Smooth muscle cell of bladder (primary cell): ENCODE results near the gene TAF1A. TPM values are rescaled to one million over a fixed set of nuclear protein-coding genes. Genes with fewer than 3 reads are reported as not detected.

Source experiments
- total RNA-seq: library from RNA; depleted of rRNA; stranded (reverse); fragments of >200 nt; gene quantifications from 2 replicates; pipeline ENCODE4 v1.2.3, GENCODE V29; 2014

The TAF1A gene
- 9.0 and 10.5 TPM in 2 replicates for total RNA-seq

GRCh38 chr1:222589462-222590302 lies at the start of gene TAF1A:
Gene TAF1A (minus strand): TSS chr1:222589933.

GRCh38 chr1:222618001-222618879 lies 28.5 kb upstream of the TAF1A start, which contains the start of gene MIA3:
Gene MIA3 (plus strand): TSS chr1:222618097. CDS start chr1:222618111, 14 bp downstream.

GRCh38 chr1:222547944-222548671 lies 41.6 kb downstream of the TAF1A start, which contains the start of gene HHIPL2:
Gene HHIPL2 (minus strand): TSS chr1:222548104. CDS start chr1:222548044, 60 bp downstream.

Other genes starting within 250 kb of the TAF1A start
- gene HHIPL2, start 41.8 kb downstream of the TAF1A start, total RNA-seq, result 0.71 and 1.5 TPM in 2 replicates
- 55.2 and 67.7 TPM in 2 replicates for gene MIA3, start 28.2 kb upstream of the TAF1A start, total RNA-seq
- 29.7 and 41.1 TPM in 2 replicates for gene AIDA, start 122.6 kb upstream of the TAF1A start, total RNA-seq
- 34.9 and 36.1 TPM in 2 replicates for gene BROX, start 122.6 kb upstream of the TAF1A start, total RNA-seq
- 0.09 TPM in 1 of 2 replicates, not detected in the other for gene FAM177B, start 147.3 kb upstream of the TAF1A start, total RNA-seq
- 3.1 and 3.8 TPM in 2 replicates for gene DISP1, start 225.1 kb upstream of the TAF1A start, total RNA-seq